ENCODE results near the gene MYOZ1. TPM values are rescaled to one million over a fixed set of nuclear protein-coding genes. Genes with fewer than 3 reads are reported as not detected.
"Not testable (repeated sequence)": the region's sequence is repeated elsewhere in the genome, so short reads cannot be mapped to it uniquely, and the experiment has no call there.

Gene MYOZ1
- total RNA-seq (2014; rRNA removed; shearing (Covaris generic)): 1.1 TPM in 1 of 2 replicates, not detected in the other

- DNase-seq (ENCODE audit: low spot score): no peak
Observed at GRCh38 chr10:73641328-73642060, at the start of gene MYOZ1. Gene MYOZ1 (minus strand): TSS chr10:73641474. CDS start chr10:73640017, 1,457 bp downstream.

GRCh38 chr10:73690755-73691154, 49.5 kb upstream of the MYOZ1 start:
- not testable (repeated sequence) for DNase-seq (ENCODE audit: low spot score)

- DNase-seq (ENCODE audit: low spot score): not testable (repeated sequence)
Observed at GRCh38 chr10:73689596-73689995, 48.3 kb upstream of the MYOZ1 start.

- not testable (repeated sequence) for DNase-seq (ENCODE audit: low spot score)
Observed at GRCh38 chr10:73687641-73688040, 46.4 kb upstream of the MYOZ1 start.

- DNase-seq (ENCODE audit: low spot score): not testable (repeated sequence)
Observed at GRCh38 chr10:73674546-73674945, 33.3 kb upstream of the MYOZ1 start.

GRCh38 chr10:73668378-73668777, 27.1 kb upstream of the MYOZ1 start:
- not testable (repeated sequence) for DNase-seq (ENCODE audit: low spot score)

GRCh38 chr10:73666153-73666809, 25.0 kb upstream of the MYOZ1 start:
- not testable (repeated sequence) for DNase-seq (ENCODE audit: low spot score)

GRCh38 chr10:73665581-73665980, 24.3 kb upstream of the MYOZ1 start:
- DNase-seq (ENCODE audit: low spot score): not testable (repeated sequence)

- not testable (repeated sequence) for DNase-seq (ENCODE audit: low spot score)
Observed at GRCh38 chr10:73664156-73665040, 23.1 kb upstream of the MYOZ1 start.

GRCh38 chr10:73663621-73664020, 22.3 kb upstream of the MYOZ1 start:
- not testable (repeated sequence) for DNase-seq (ENCODE audit: low spot score)

GRCh38 chr10:73662705-73663104, 21.4 kb upstream of the MYOZ1 start:
- not testable (repeated sequence) for DNase-seq (ENCODE audit: low spot score)

- no peak for DNase-seq (ENCODE audit: low spot score)
Observed at GRCh38 chr10:73655990-73656298, 14.7 kb upstream of the MYOZ1 start, which contains the start of gene SYNPO2L. Gene SYNPO2L (minus strand): TSS chr10:73656029. CDS start chr10:73655922, 107 bp downstream.

GRCh38 chr10:73655257-73655989, 14.1 kb upstream of the MYOZ1 start:
- no peak for DNase-seq (ENCODE audit: low spot score)

GRCh38 chr10:73653701-73654100, 12.4 kb upstream of the MYOZ1 start:
- DNase-seq (ENCODE audit: low spot score): no peak

- DNase-seq (ENCODE audit: low spot score): no peak
Observed at GRCh38 chr10:73653195-73653594, 11.9 kb upstream of the MYOZ1 start.

- DNase-seq (ENCODE audit: low spot score): no peak
Observed at GRCh38 chr10:73650537-73651331, 9.5 kb upstream of the MYOZ1 start.

GRCh38 chr10:73649876-73650536, 8.7 kb upstream of the MYOZ1 start:
- no peak for DNase-seq (ENCODE audit: low spot score)

- no peak for DNase-seq (ENCODE audit: low spot score)
Observed at GRCh38 chr10:73648975-73649829, 7.9 kb upstream of the MYOZ1 start.

Data from A172 (cell line).